H9 (cell line): ENCODE data around the gene LMF1. TPM values are rescaled to one million over a fixed set of nuclear protein-coding genes. Genes with fewer than 3 reads are reported as not detected.

Experiments
- DNase-seq: peaks from one replicate; pipeline ENCODE4 v3.0.0-alpha.2; 2017
- H2AFZ ChIP-seq: one replicate; pipeline ENCODE4 v1.6.1; 2013; ENCODE audit warnings: mild to moderate bottlenecking, low read length, control low read depth, moderate library complexity
- H2AK5ac ChIP-seq: 2 replicates; pipeline ENCODE4 v1.6.1; 2013; ENCODE audit warnings: low read length, control low read depth, mixed read lengths; ENCODE audit not compliant: insufficient read length
- H2BK120ac ChIP-seq: one replicate; pipeline ENCODE4 v1.6.1; 2013; ENCODE audit warnings: low read depth, mild to moderate bottlenecking, low read length, control low read depth, inconsistent platforms; ENCODE audit not compliant: poor library complexity, severe bottlenecking
- H2BK12ac ChIP-seq: 2 replicates; pipeline ENCODE4 v1.6.1; 2013; ENCODE audit warnings: low read length, control low read depth, mixed read lengths, low read depth; ENCODE audit not compliant: insufficient read length
- H2BK15ac ChIP-seq: 2 replicates; pipeline ENCODE4 v1.6.1; 2013; ENCODE audit warnings: low read depth, low read length, control low read depth
- H2BK20ac ChIP-seq: one replicate; pipeline ENCODE4 v1.6.1; 2013; ENCODE audit warnings: low read depth, mild to moderate bottlenecking, low read length, control low read depth, inconsistent platforms; ENCODE audit not compliant: poor library complexity, severe bottlenecking
- H2BK5ac ChIP-seq: 2 replicates; pipeline ENCODE4 v1.6.1; 2013; ENCODE audit warnings: low read length, control low read depth, mixed read lengths; ENCODE audit not compliant: insufficient read length
- H3K14ac ChIP-seq: 2 replicates; pipeline ENCODE4 v1.6.1; 2013; ENCODE audit warnings: low read length, control low read depth; ENCODE audit not compliant: insufficient read depth
- H3K18ac ChIP-seq: 2 replicates; pipeline ENCODE4 v1.6.1; 2013; ENCODE audit warnings: low read depth, mild to moderate bottlenecking, mixed read lengths, low read length, control low read depth; ENCODE audit not compliant: insufficient read length
- H3K23ac ChIP-seq: 2 replicates; pipeline ENCODE4 v1.6.1; 2013; ENCODE audit warnings: low read length, control low read depth, mixed read lengths, low read depth; ENCODE audit not compliant: insufficient read length
- H3K23me2 ChIP-seq: 2 replicates; pipeline ENCODE4 v1.6.1; 2013; ENCODE audit warnings: low read depth, mild to moderate bottlenecking, mixed read lengths, low read length, control low read depth; ENCODE audit not compliant: insufficient read length, poor library complexity, severe bottlenecking
- H3K27ac ChIP-seq: 2 replicates; pipeline ENCODE4 v1.5.1; 2013; ENCODE audit warnings: low read length, control low read depth, mixed read lengths, low read depth; ENCODE audit not compliant: insufficient read length
- H3K27me3 ChIP-seq: 2 replicates; pipeline ENCODE4 v1.6.1; 2013; ENCODE audit warnings: low read length, control low read depth, inconsistent platforms; ENCODE audit not compliant: insufficient read depth
- H3K4ac ChIP-seq: 2 replicates; pipeline ENCODE4 v1.6.1; 2013; ENCODE audit warnings: low read depth, mild to moderate bottlenecking, control low read depth, inconsistent platforms, low read length, moderate library complexity
- H3K4me1 ChIP-seq: 2 replicates; pipeline ENCODE4 v1.6.1; 2013; ENCODE audit warnings: low read length, control low read depth, inconsistent platforms; ENCODE audit not compliant: insufficient read depth
- H3K4me2 ChIP-seq: 2 replicates; pipeline ENCODE4 v1.6.1; 2013; ENCODE audit warnings: low read length, control low read depth, mixed read lengths; ENCODE audit not compliant: insufficient read length, insufficient read depth
- H3K56ac ChIP-seq: 2 replicates; pipeline ENCODE4 v1.6.1; 2013; ENCODE audit warnings: low read depth, mild to moderate bottlenecking, mixed read lengths, low read length, control low read depth; ENCODE audit not compliant: insufficient read length
- H3K79me1 ChIP-seq: 2 replicates; pipeline ENCODE4 v1.6.1; 2013; ENCODE audit warnings: low read depth, mild to moderate bottlenecking, moderate library complexity, low read length, control low read depth, inconsistent platforms; ENCODE audit not compliant: insufficient read depth, poor library complexity, severe bottlenecking
- H3K79me2 ChIP-seq: 2 replicates; pipeline ENCODE4 v1.6.1; 2013; ENCODE audit warnings: low read length, control low read depth, inconsistent platforms; ENCODE audit not compliant: insufficient read depth
- H3K9ac ChIP-seq: 2 replicates; pipeline ENCODE4 v1.6.1; 2013; ENCODE audit warnings: low read length, control low read depth, mixed read lengths; ENCODE audit not compliant: insufficient read length; ENCODE audit errors: extremely low read depth
- H3K9me3 ChIP-seq: one replicate; pipeline ENCODE4 v1.6.1; 2013; ENCODE audit warnings: low read depth, low read length, inconsistent platforms; ENCODE audit not compliant: control insufficient read depth
- H3T11ph ChIP-seq: one replicate; pipeline ENCODE4 v1.6.1; 2013; ENCODE audit warnings: mild to moderate bottlenecking, low read length, control low read depth, inconsistent platforms
- H4K20me1 ChIP-seq: one replicate; pipeline ENCODE4 v1.6.1; 2013; ENCODE audit not compliant: control insufficient read depth, insufficient read length, insufficient read depth
- H4K5ac ChIP-seq: 2 replicates; pipeline ENCODE4 v1.6.1; 2013; ENCODE audit warnings: low read depth, mild to moderate bottlenecking, mixed read lengths, low read length, control low read depth; ENCODE audit not compliant: insufficient read length
- H4K8ac ChIP-seq: replicated peaks from 2 replicates; pipeline ENCODE4 v1.6.1; 2013; ENCODE audit warnings: low read length, control low read depth, mixed read lengths, low read depth; ENCODE audit not compliant: insufficient read length
- H4K91ac ChIP-seq: 2 replicates; pipeline ENCODE4 v1.6.1; 2013; ENCODE audit warnings: low read depth, mild to moderate bottlenecking, moderate library complexity, mixed read lengths, low read length, control low read depth; ENCODE audit not compliant: insufficient read length
- H3K27ac Mint-ChIP-seq, 3 experiments: 2 replicates in 2 of 3; 3 replicates in 1 of 3; pipeline ENCODE4 v1.8.0; 2020 to 2021; ENCODE audit warnings: mixed read lengths in 3 of 3, mild to moderate bottlenecking in 1 of 3, moderate library complexity in 1 of 3
- H3K27me3 Mint-ChIP-seq: 2 replicates; pipeline ENCODE4 v1.8.0; 2021; ENCODE audit warnings: low read depth, mild to moderate bottlenecking, moderate library complexity, mixed read lengths
- H3K36me3 Mint-ChIP-seq, 3 experiments: 2 replicates in 2 of 3; 3 replicates in 1 of 3; pipeline ENCODE4 v1.8.0; 2020 to 2021; ENCODE audit warnings: low read depth in 3 of 3, mixed read lengths in 3 of 3; ENCODE audit not compliant: insufficient read depth in 1 of 3
- H3K4me1 Mint-ChIP-seq, 2 experiments: 2 replicates each; pipeline ENCODE4 v1.8.0; 2020; ENCODE audit warnings: mixed read lengths in 2 of 2
- H3K4me3 Mint-ChIP-seq, 2 experiments: 2 replicates in 1 of 2; 3 replicates in 1 of 2; pipeline ENCODE4 v1.8.0; 2020 to 2021; ENCODE audit warnings: mild to moderate bottlenecking in 2 of 2, mixed read lengths in 2 of 2, moderate library complexity in 1 of 2
- H3K9me3 Mint-ChIP-seq, 2 experiments: 2 replicates in 1 of 2; 3 replicates in 1 of 2; pipeline ENCODE4 v1.8.0; 2020; ENCODE audit warnings: mild to moderate bottlenecking in 2 of 2, mixed read lengths in 2 of 2, moderate library complexity in 1 of 2
- CTCF ChIP-seq: fragments of 200-600 bp; sonication (generic); conservative IDR thresholded peaks from 3 replicates; pipeline ENCODE4 v1.8.0; 2021; ENCODE audit warnings: antibody characterized with exemption, mild to moderate bottlenecking
- WGBS: extraction: QIAGEN DNeasy Blood & Tissue Kit; methylation state at CpG from one replicate; pipeline ENCODE4 v1.1.7; 2013; ENCODE audit warnings: missing lambda C conversion rate, low lambda C conversion rate, mixed read lengths; ENCODE audit not compliant: insufficient read length; ENCODE audit errors: extremely low coverage; 5-methylcytosine and 5-hydroxymethylcytosine counted together
- total RNA-seq: library from RNA; stranded (reverse); gene quantifications from 2 replicates; pipeline ENCODE4 v1.2.1, GENCODE V29; 2021

LMF1 gene
- total RNA-seq, 1 experiment from 2014 or later, result 7.1 TPM

DNA sequence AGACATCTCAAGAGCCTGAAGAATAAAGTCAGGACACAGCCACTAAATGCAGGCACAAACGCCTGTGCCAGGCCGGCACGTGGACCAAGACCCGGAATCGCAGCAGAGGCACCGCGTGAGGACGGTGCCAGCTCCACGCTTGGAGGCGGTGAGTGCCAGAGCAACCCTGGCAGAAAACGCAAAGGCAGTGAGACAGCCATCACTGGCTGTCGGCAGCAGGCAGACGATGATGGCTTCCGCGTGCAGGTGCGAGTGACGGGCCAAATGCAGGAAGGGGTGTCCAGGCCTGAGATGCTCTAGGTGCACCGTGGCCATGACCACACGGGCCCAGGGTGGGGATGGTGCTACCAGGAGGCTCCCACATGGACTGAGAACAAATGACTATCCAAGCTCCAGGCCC, 78.8 kb downstream of the LMF1 start:
- no peaks in the 10 kb centered on the region for H3K79me2 ChIP-seq
- H3K27me3 Mint-ChIP-seq, result no peaks in the 10 kb centered on the region; the same call in 1 of the 2 replicates
- TF ChIP-seq CTCF, result no peak
- no peaks in the 10 kb centered on the region for H3K4me1 ChIP-seq
- H2AFZ ChIP-seq, result no peak overlapping the region
- no peaks in the 10 kb centered on the region for H3K36me3 Mint-ChIP-seq
- H3K4ac ChIP-seq, result no peak overlapping the region
- H3K23ac ChIP-seq, result no peak overlapping the region
- no peak overlapping the region for H3K56ac ChIP-seq
- H3K27ac Mint-ChIP-seq, result peak overlapping the region in 1 of 3 experiments; percentile 80; a peak in 1 of 7 replicates
- no CpG with 5 or more reads among the region's 19 CpGs for WGBS
- no peak overlapping the region for H4K8ac ChIP-seq
- no peaks in the 10 kb centered on the region for H3K27me3 ChIP-seq
- H3T11ph ChIP-seq, result no peak overlapping the region
- H4K5ac ChIP-seq, result no peak overlapping the region
- H2BK12ac ChIP-seq, result no peak overlapping the region
- H3K14ac ChIP-seq, result no peak overlapping the region
- H3K9ac ChIP-seq, result no peak overlapping the region
- H3K18ac ChIP-seq, result no peak overlapping the region
- no peak overlapping the region for H3K27ac ChIP-seq
- H4K91ac ChIP-seq, result no peak overlapping the region
- H4K20me1 ChIP-seq, result no peaks in the 10 kb centered on the region
- H3K4me1 Mint-ChIP-seq, result peaks cover 0 to 16% of the 10 kb centered on the region in 2 experiments; a peak in 2 of 4 replicates
- DNase-seq, result no peak
- H3K4me3 Mint-ChIP-seq, result no peak overlapping the region
- peaks cover 5% of the 10 kb centered on the region for H3K23me2 ChIP-seq
- no peak overlapping the region for H2AK5ac ChIP-seq
- H3K4me2 ChIP-seq, result no peak overlapping the region
- H3K9me3 Mint-ChIP-seq, result no peaks in the 10 kb centered on the region; a peak in 1 of 5 replicates
- no peak overlapping the region for H2BK15ac ChIP-seq
- no peak overlapping the region for H2BK20ac ChIP-seq
- no peaks in the 10 kb centered on the region for H3K79me1 ChIP-seq
- no peaks in the 10 kb centered on the region for H3K9me3 ChIP-seq
- H2BK120ac ChIP-seq, result no peak overlapping the region
- H2BK5ac ChIP-seq, result no peak overlapping the region
